A549 (cell line): ENCODE results near the gene FBXO38. TPM values are rescaled to one million over a fixed set of nuclear protein-coding genes. Genes with fewer than 3 reads are reported as not detected.

Experiments used
- ATAC-seq, 2 experiments: fragments of 200-7000 bp in 1 of 2; fragments of >200 bp in 1 of 2; cut with Nextera tagmentation in 1 of 2; cut with Tn5 transposase in 1 of 2; 3 replicates each; pipeline versions ENCODE4 v1.8.0 to v1.9.1; 2018 to 2020; ENCODE audit warnings: mild to moderate bottlenecking in 1 of 2, moderate library complexity in 1 of 2
- CTCF ChIA-PET: fragments of 300-600 bp; sonication (Branson Sonifier 250); formaldehyde crosslinking; extraction: SDS; loops from one replicate; lab custom pipeline; 2021; ENCODE audit warnings: antibody characterized with exemption, inconsistent platforms; lab: Yijun Ruan, JAX
- POLR2A ChIA-PET: fragments of 350-600 bp; formaldehyde crosslinking; extraction: SDS; loops from one replicate; lab custom pipeline; 2021; ENCODE audit warnings: antibody characterized with exemption, inconsistent platforms; lab: Yijun Ruan, JAX
- DNase-seq, 2 experiments: peaks; one replicate each; pipeline versions ENCODE4 v3.0.0 to v3.0.0-alpha.2; 2011 to 2016; ENCODE audit warnings: low read depth in 1 of 2, low spot score in 1 of 2
- FAIRE-seq: peaks from 2 replicates; lab custom pipeline; 2011; peaks lifted over from hg19 to GRCh38; lab: Jason Lieb, UNC
- H3K27ac ChIP-seq, 2 experiments: fragments of >200 bp; sonication (Bioruptor Twin); formaldehyde crosslinking; 3 replicates each; pipeline ENCODE4 v1.5.1; 2016 to 2017
- H3K4me1 ChIP-seq: fragments of >200 bp; sonication (Bioruptor Twin); formaldehyde crosslinking; 3 replicates; pipeline ENCODE4 v1.6.1; 2016
- H3K4me2 ChIP-seq: fragments of >200 bp; sonication (Bioruptor Twin); formaldehyde crosslinking; 3 replicates; pipeline ENCODE4 v1.6.1; 2016
- H3K4me3 ChIP-seq: fragments of >200 bp; sonication (Bioruptor Twin); formaldehyde crosslinking; 3 replicates; pipeline ENCODE4 v1.5.1; 2016
- H3K9me3 ChIP-seq: fragments of >200 bp; sonication (Bioruptor Twin); formaldehyde crosslinking; 3 replicates; pipeline ENCODE4 v1.6.1; 2016
- CBX2 ChIP-seq: fragments of 200-600 bp; sonication (generic); IDR thresholded peaks from 2 replicates; pipeline ENCODE4 v1.6.1; 2016; ENCODE audit warnings: low read depth, mild to moderate bottlenecking, borderline replicate concordance
- CTCF ChIP-seq: fragments of >200 bp; sonication (Bioruptor Twin); formaldehyde crosslinking; IDR thresholded peaks from 3 replicates; pipeline ENCODE4 v1.5.1; 2016
- EHF ChIP-seq: fragments of 250-450 bp; sonication (Bioruptor Pico); IDR thresholded peaks from 2 replicates; pipeline ENCODE4 v1.5.0; 2020; ENCODE audit warnings: mild to moderate bottlenecking
- FOSL2 ChIP-seq, 2 experiments: fragments of 450-650 bp in 1 of 2; fragments of >200 bp in 1 of 2; sonication (Bioruptor Twin) in 1 of 2; formaldehyde crosslinking; IDR thresholded peaks; 2 replicates each; pipeline versions ENCODE4 v1.5.0 to v1.6.1; 2016 to 2020; ENCODE audit warnings: mild to moderate bottlenecking in 1 of 2, moderate library complexity in 1 of 2
- FOXS1 ChIP-seq: fragments of 250-450 bp; sonication (Bioruptor Pico); IDR thresholded peaks from 2 replicates; pipeline ENCODE4 v1.5.0; 2020; ENCODE audit warnings: mild to moderate bottlenecking, moderate library complexity
- GATA3 ChIP-seq: IDR thresholded peaks from 2 replicates; pipeline ENCODE4 v1.6.1; 2012; ENCODE audit warnings: borderline replicate concordance
- HOXA7 ChIP-seq: fragments of 250-450 bp; sonication (Bioruptor Pico); IDR thresholded peaks from 2 replicates; pipeline ENCODE4 v1.5.0; 2020; ENCODE audit warnings: mild to moderate bottlenecking, moderate library complexity
- HOXB13 ChIP-seq: fragments of 250-450 bp; sonication (Bioruptor Pico); IDR thresholded peaks from 2 replicates; pipeline ENCODE4 v1.5.0; 2020; ENCODE audit warnings: low read depth, mild to moderate bottlenecking, moderate library complexity
- JUN ChIP-seq, 2 experiments: fragments of >200 bp; sonication (Bioruptor Twin); formaldehyde crosslinking; IDR thresholded peaks; 2 replicates in 1 of 2; 3 replicates in 1 of 2; pipeline ENCODE4 v1.6.1; 2016 to 2017
- KDM1A ChIP-seq: fragments of 200-600 bp; sonication (generic); IDR thresholded peaks from 2 replicates; pipeline ENCODE4 v1.6.1; 2016; ENCODE audit warnings: low read depth, mild to moderate bottlenecking
- MAZ ChIP-seq: fragments of 150-350 bp; IDR thresholded peaks from 2 replicates; pipeline ENCODE4 v1.6.1; 2014; ENCODE audit warnings: antibody characterized with exemption, low read depth, low read length, borderline replicate concordance
- NFE2L2 ChIP-seq: fragments of 150-350 bp; conservative IDR thresholded peaks from 2 replicates; pipeline ENCODE4 v1.6.1; 2014; ENCODE audit warnings: low read length
- NPAS2 ChIP-seq: fragments of 250-450 bp; sonication (Bioruptor Pico); IDR thresholded peaks from 2 replicates; pipeline ENCODE4 v1.8.0; 2022; ENCODE audit warnings: mild to moderate bottlenecking, moderate library complexity, borderline replicate concordance
- RAD21 ChIP-seq, 2 experiments: fragments of >200 bp in 1 of 2; sonication (Bioruptor Twin) in 1 of 2; formaldehyde crosslinking in 1 of 2; IDR thresholded peaks in 1 of 2; conservative IDR thresholded peaks in 1 of 2; 2 replicates in 1 of 2; 3 replicates in 1 of 2; pipeline ENCODE4 v1.6.1; 2012 to 2018; ENCODE audit warnings: inconsistent platforms in 1 of 2
- RARB ChIP-seq: fragments of 250-450 bp; sonication (Bioruptor Pico); IDR thresholded peaks from 2 replicates; pipeline ENCODE4 v1.8.0; 2021; ENCODE audit warnings: mild to moderate bottlenecking, moderate library complexity
- RCOR1 ChIP-seq: fragments of 150-350 bp; IDR thresholded peaks from 2 replicates; pipeline ENCODE4 v1.6.1; 2014; ENCODE audit warnings: antibody characterized with exemption, low read length, low read depth
- RNF2 ChIP-seq: fragments of 200-600 bp; sonication (generic); IDR thresholded peaks from 2 replicates; pipeline ENCODE4 v1.6.1; 2016; ENCODE audit warnings: low read depth, mild to moderate bottlenecking, antibody characterized with exemption, moderate library complexity, borderline replicate concordance
- SMC3 ChIP-seq: fragments of >200 bp; sonication (Bioruptor Twin); formaldehyde crosslinking; IDR thresholded peaks from 3 replicates; pipeline ENCODE4 v1.6.1; 2018; ENCODE audit warnings: inconsistent platforms
- TFCP2L1 ChIP-seq: fragments of 250-450 bp; sonication (Bioruptor Pico); IDR thresholded peaks from 2 replicates; pipeline ENCODE4 v1.5.0; 2021; ENCODE audit warnings: mild to moderate bottlenecking
- USF2 ChIP-seq: fragments of 450-650 bp; IDR thresholded peaks from 2 replicates; pipeline ENCODE4 v1.6.1; 2014; ENCODE audit warnings: antibody characterized with exemption
- ZC3H11A ChIP-seq: fragments of 450-650 bp; IDR thresholded peaks from 2 replicates; pipeline ENCODE4 v1.6.1; 2014; ENCODE audit warnings: antibody characterized with exemption, mild to moderate bottlenecking
- ZNF302 ChIP-seq: fragments of 250-450 bp; sonication (Bioruptor Pico); IDR thresholded peaks from 2 replicates; pipeline ENCODE4 v1.9.0; 2021; ENCODE audit warnings: inconsistent platforms, mild to moderate bottlenecking, moderate library complexity
- WGBS: methylation state at CpG from one replicate; pipeline ENCODE4 v1.1.6; 2017; ENCODE audit errors: missing lambda C conversion rate; 5-methylcytosine and 5-hydroxymethylcytosine counted together
- polyA plus RNA-seq, 4 experiments: library from polyadenylated mRNA; depleted of rRNA in 3 of 4; stranded (reverse); fragments of >200 nt; fragmentation: RNase III in 1 of 4; extraction: RNeasy Plus Mini Kit Qiagen cat#74134 plus additional on column Dnase treatment in 1 of 4; gene quantifications; 2 replicates in 3 of 4; 3 replicates in 1 of 4; pipeline ENCODE4 v1.2.3, GENCODE V29; 2011 to 2017
- TF ChIP-seq, protein P1 (sequence below): fragments of 200-600 bp; sonication (generic); IDR thresholded peaks from 2 replicates; pipeline ENCODE4 v1.6.1; 2016; ENCODE audit warnings: antibody characterized with exemption, mild to moderate bottlenecking, moderate library complexity
- TF ChIP-seq, protein P2 (sequence below): fragments of 150-350 bp; IDR thresholded peaks from 2 replicates; pipeline ENCODE4 v1.6.1; 2014; ENCODE audit warnings: low read depth, mild to moderate bottlenecking, low read length
- TF ChIP-seq, protein P3 (sequence below): fragments of >200 bp; sonication (Bioruptor Twin); formaldehyde crosslinking; IDR thresholded peaks from 2 replicates; pipeline ENCODE4 v1.6.1; 2016

FBXO38 gene
- polyA plus RNA-seq, 2 of the 4 experiments (the other 2 are of a cell fraction), result 15.8 to 33.2 TPM

DNA sequence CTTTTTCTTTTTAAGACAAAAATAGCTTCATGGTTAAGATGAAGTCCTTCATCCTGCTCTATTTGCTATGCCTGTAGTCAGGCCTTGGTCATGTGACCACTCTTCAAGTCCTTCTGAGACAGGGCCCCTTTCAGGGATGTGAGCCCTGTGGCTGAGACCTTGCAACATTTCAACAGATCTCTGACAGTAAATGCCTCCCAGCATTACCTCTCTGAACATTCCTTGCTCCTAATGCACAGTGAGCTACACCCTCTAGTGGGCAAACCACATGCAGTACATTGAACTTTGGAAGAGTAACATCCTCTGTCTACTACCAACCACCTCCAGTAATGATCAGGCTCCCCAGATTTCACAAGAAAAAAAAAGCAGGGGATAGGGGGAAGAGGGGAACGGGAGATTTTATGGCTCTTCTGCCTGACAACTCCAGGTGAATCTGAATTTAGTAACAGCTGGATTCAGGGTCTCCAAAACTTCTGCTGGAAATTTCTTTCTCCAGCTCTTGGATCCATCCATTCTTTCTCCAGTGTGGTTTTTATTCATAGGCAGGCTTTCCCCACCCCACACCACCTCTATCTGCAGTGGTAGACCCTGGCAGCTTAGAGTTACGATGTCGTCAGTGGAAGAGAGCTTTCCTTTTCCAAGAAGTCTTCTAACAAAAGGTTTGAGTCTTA lies 8.9 kb upstream of the FBXO38 start:
- CTCF ChIA-PET, result interaction anchor here (0.6 to 2.9 kb wide), 28 partner anchors 8 to 1025 kb away, joined by 3 to 15 read pairs (median 4); partner anchors contain the start of gene FBXO38

DNA sequence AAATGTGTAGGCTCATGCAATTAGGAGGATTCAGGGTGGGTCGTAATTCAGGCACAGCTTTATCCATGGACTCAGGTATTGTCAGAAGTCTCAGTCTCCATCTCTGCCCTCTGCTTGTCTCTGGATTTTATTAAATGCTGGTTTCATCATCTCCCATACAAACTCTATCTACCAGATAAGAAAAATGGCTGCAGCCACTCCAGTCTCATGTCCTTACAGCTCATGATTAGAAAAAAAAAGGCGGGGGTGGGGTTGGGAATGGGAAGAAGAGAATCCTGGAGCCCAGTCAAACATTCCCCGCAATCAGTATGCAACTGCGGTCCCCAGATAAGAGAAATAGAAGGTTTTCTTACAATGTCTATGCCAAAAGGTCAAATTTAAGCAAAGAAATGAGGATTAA lies 7.6 kb upstream of the FBXO38 start:
- Histone ChIP-seq H3K4me1 (no peaks in the 10 kb centered on the region), H3K9me3 (no peaks in the 10 kb centered on the region), H3K27ac (no peak overlapping the region), H3K4me2 (no peak overlapping the region), H3K4me3 (no peak overlapping the region)
- no peak for DNase-seq
- WGBS, result 44% methylated on average over 4 of the region's 4 CpGs
- ChIA-PET POLR2A (no interaction called here), CTCF (interaction anchor here (2.0 to 2.9 kb wide), 2 partner anchors 57 to 197 kb away, joined by 4 to 15 read pairs; no protein-coding TSS in a partner anchor)
- FAIRE-seq, result no peak
- no peak for TF ChIP-seq NFE2L2
- TF ChIP-seq MAZ, result no peak
- no peak for TF ChIP-seq NPAS2 (CRISPR knock-in tag)
- no peak for TF ChIP-seq FOXS1 (CRISPR knock-in tag)
- TF ChIP-seq JUN (IDR thresholded peaks at IDR 0.05), result no peak
- no peak for TF ChIP-seq EHF
- TF ChIP-seq ZNF302 (CRISPR knock-in tag), result no peak
- TF ChIP-seq TFCP2L1, result no peak
- TF ChIP-seq RNF2, result no peak
- TF ChIP-seq KDM1A, result no peak
- TF ChIP-seq FOSL2 (IDR thresholded peaks at IDR 0.05), result no peak
- no peak for TF ChIP-seq FOSL2 (CRISPR knock-in tag; IDR thresholded peaks at IDR 0.05)
- TF ChIP-seq, protein P1, sequence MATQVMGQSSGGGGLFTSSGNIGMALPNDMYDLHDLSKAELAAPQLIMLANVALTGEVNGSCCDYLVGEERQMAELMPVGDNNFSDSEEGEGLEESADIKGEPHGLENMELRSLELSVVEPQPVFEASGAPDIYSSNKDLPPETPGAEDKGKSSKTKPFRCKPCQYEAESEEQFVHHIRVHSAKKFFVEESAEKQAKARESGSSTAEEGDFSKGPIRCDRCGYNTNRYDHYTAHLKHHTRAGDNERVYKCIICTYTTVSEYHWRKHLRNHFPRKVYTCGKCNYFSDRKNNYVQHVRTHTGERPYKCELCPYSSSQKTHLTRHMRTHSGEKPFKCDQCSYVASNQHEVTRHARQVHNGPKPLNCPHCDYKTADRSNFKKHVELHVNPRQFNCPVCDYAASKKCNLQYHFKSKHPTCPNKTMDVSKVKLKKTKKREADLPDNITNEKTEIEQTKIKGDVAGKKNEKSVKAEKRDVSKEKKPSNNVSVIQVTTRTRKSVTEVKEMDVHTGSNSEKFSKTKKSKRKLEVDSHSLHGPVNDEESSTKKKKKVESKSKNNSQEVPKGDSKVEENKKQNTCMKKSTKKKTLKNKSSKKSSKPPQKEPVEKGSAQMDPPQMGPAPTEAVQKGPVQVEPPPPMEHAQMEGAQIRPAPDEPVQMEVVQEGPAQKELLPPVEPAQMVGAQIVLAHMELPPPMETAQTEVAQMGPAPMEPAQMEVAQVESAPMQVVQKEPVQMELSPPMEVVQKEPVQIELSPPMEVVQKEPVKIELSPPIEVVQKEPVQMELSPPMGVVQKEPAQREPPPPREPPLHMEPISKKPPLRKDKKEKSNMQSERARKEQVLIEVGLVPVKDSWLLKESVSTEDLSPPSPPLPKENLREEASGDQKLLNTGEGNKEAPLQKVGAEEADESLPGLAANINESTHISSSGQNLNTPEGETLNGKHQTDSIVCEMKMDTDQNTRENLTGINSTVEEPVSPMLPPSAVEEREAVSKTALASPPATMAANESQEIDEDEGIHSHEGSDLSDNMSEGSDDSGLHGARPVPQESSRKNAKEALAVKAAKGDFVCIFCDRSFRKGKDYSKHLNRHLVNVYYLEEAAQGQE, result no peak
- no peak for TF ChIP-seq RARB (CRISPR knock-in tag)
- TF ChIP-seq RCOR1, result no peak
- no peak for TF ChIP-seq GATA3
- TF ChIP-seq, protein P2, sequence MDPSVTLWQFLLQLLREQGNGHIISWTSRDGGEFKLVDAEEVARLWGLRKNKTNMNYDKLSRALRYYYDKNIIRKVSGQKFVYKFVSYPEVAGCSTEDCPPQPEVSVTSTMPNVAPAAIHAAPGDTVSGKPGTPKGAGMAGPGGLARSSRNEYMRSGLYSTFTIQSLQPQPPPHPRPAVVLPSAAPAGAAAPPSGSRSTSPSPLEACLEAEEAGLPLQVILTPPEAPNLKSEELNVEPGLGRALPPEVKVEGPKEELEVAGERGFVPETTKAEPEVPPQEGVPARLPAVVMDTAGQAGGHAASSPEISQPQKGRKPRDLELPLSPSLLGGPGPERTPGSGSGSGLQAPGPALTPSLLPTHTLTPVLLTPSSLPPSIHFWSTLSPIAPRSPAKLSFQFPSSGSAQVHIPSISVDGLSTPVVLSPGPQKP, result no peak
- TF ChIP-seq HOXA7, result no peak
- no peak for ATAC-seq

More for the DNA sequence above, 8.9 kb upstream of the FBXO38 start:
- Histone ChIP-seq H3K9me3 (no peaks in the 10 kb centered on the region), H3K4me1 (no peaks in the 10 kb centered on the region), H3K4me2 (no peak overlapping the region), H3K27ac (no peak overlapping the region), H3K4me3 (no peak overlapping the region)
- WGBS, result 4% methylated on average over 3 of the region's 3 CpGs
- FAIRE-seq (peak; percentile 43), DNase-seq (peak; percentile 24 to 67), ATAC-seq (peak; percentile 95 to 99)
- TF ChIP-seq CTCF (peak; percentile 58), HOXB13 (CRISPR knock-in tag) (no peak), ZC3H11A (no peak), USF2 (peak; percentile 16; the same call in 1 of the 2 replicates), RAD21 (conservative IDR thresholded peaks at IDR 0.05 in 1 of 2, IDR thresholded peaks at IDR 0.05 in 1 of 2) (peak; percentile 53 to 69; a peak in 4 of 5 replicates), CBX2 (no peak), SMC3 (peak; percentile 61)
- TF ChIP-seq, protein P3, sequence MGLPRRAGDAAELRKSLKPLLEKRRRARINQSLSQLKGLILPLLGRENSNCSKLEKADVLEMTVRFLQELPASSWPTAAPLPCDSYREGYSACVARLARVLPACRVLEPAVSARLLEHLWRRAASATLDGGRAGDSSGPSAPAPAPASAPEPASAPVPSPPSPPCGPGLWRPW, result no peak
- POLR2A ChIA-PET, result no interaction called here
